IPS DF 4.7 (cell line): ENCODE results near the gene FN1.

Experiments used
- DNase-seq: peaks from one replicate; pipeline ENCODE4 v3.0.0-alpha.2; 2013; ENCODE audit warnings: low spot score; ENCODE audit errors: extremely low read depth

Gene FN1

DNA sequence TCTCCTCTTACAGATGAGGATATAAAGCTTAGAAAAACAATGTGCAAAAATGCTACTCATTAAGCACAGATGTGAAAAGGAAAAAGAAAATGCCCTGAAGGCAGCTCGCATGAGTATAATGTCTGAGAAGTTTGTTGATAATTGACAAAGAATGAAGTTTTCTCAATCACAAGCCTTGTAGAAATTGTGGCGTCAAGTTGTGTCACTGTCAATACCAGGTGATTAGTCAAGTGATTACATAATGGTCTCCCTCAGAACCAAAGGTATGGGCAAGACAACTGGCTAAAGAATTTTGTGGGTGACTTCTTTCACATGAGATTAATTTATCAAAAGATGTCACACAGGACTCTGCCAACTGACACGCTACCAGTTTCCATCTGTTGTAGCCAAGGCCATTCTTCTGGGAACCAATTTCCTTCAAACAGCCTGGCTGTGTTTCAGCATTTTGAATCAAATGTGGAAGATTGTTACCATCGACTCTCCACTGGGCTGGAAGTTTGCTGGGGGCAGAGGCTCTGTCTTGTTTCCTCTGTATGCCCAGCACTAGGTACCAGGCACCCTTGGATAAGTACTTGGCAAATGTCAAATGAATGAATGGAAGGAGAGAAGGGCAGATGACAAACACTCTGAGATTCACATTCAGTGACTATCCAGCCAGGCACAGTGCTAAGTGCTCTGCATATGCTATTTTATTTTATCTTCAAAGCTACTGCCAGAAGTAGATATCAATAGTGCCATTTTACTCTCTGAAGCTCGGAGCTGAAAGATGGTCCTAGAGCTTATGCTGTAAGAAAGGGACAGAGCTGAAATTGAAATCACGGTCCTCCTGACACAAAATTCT is 5.9 kb upstream of the FN1 start:
- DNase-seq = no peak

DNA sequence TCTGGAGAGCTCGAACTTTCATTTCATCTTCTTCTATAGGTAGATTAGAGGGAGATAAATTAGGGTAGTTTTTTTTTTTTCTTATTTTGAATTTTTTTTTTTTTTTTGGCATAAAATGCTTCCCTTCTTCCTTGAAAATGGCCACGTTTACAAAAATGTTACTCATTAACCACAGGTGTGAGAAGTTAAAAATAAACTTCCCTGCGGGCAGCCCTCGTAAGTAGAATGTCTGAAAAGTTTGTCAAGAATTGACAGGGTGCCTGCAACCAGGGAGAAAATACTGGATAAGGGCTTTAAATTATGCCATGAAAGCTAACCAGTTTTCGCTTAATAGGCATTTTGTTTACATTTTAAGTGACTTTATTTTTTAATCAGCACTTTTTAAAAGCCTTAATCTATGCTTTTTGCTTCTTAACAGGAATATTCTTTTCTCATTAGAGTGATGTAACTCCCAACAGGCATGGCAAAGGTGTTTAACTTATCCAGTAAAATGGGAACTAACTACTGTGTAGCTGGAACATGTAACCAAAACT is 4.2 kb upstream of the FN1 start:
- no peak for DNase-seq

DNA sequence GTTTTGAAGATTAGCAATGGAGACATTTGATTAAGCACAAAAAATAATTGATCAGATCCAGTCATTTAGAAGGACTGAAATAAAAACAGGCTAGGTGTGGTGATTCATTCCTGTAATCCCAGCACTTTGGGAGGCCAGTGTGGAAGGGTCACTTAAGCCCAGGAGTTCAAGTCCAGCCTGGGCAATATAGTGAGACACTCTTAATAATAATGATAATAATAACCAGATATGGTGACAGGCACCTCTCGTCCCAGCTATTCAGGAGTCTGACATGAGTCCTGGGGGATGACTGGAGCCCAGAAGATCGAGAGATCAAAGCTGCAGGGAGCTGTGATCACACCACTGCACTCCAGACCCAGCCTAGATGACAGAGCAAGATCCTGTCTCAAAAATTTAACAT is 3.5 kb upstream of the FN1 start:
- no peak for DNase-seq

DNA sequence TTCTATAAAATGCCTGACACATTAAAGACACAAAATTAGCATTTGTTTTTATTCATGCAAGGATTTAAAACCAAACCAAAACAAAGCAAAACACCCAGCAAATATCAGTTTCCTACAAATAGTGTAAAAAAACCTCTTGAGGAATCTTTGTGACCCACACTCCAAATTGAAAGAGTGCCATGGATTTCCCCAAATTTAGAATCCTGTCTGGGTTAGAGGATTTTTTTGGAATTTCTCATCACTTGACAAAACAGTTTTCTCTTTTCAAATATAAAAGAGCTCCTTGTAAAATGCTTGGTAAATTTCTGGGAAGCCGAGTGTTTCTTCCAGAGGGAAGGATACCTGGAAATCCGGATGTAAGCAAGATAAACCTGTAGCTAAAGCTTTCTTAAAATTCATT is 1.7 kb upstream of the FN1 start:
- no peak for DNase-seq

DNA sequence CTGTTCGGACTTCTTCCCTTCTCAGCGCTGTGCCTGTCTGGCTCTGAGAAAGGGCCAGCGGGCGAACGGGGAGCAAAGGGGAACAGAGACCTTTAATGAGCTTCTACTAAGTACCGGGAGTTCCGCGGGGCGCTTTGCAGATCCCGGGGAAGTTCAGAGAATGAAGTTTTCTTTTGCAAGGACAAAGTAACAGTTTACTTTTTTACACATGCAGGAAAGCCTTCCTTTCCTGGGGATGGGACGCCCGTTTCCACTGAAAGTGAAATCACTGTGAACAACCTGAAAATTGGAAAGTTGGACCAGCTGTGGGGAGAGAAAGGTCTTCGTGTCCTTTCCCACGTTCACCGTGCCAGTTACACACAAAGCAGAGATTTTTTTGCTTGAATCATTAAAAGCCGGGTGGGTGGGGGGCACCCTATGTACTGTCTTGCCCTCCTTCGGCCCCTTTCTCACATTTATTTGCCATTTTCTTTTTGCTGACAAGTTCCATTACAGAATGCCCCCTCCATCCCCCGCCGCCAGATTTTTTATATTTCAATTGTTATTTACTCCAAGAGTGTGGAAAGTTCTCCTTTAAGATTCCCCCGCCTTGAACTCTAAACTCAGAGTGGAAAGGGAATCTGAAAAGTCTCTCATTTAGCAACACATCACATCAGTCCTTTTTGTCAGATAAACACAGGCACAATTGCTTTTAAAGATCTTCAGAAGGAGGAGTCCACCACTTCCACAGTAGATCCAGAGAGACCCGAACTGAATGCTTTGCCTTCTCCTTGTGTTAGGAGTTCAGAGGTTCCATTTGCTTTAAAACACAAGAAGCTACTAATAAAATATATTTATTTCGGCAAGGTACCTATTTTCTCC is 1.1 kb upstream of the FN1 start:
- DNase-seq = no peak

DNA sequence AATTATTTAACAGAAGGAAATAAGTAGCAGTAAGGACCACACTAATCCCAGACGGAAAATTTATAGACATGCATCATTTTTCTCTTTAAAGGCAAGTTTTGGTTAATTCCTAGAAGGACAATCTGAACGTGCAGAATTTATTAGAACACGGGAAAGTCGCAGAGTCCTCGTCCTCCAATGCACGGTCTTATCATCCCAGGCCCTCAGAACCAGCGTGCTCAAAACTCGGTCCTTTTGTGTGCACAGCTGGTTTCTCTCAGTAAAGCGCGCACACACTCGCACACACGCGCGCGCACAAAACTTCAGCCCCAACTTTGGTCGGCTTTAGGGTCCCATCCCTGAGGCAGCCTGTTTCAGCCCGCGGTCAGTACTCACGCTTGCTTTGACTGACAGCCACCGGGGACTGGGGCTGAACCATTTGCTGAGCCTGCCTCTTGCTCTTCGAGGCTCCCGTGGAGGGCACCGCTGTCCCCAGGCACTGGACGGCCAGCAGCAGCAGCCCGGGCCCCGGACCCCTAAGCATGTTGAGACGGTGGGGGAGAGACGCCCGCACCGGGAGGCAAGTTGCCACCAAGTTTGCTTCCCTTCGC is 493 bp downstream of the FN1 start:
- no peak for DNase-seq

DNA sequence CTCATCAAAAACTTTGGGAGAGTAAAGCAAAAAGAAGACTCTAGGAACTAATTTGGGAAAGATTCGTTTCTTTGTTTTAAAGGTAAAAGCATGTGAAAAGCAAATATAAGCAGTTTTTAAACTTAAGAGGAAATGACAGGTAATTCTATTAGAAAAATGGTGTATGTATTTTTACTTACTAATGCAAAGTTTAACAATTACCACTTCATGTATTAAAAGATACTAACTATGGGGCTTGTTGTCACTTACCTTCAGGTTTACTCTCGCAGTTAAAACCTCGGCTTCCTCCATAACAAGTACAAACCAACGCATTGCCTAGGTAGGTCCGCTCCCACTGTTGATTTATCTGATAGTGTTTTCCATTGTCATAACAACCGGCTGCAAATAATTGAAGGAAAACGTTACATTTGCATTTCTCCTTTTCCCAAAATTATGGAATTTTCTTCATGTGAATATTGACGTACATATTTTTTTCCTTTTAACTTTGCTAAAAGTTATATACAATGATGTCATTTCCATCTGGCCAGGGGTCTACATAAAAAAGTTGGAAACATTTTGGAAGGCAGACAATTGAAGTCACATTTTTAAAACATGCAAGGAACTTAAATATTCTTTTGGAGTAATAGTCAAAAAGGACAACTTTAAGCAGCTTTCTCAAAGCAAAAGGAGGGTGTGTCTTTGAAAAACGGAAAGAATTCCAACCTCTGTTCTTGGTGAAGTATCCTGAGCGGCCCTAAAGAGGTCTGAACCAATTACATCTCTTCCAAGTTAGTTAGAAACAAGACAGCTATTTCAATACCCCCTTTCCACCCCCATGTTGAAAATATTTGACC is 1.2 kb downstream of the FN1 start:
- DNase-seq = no peak

DNA sequence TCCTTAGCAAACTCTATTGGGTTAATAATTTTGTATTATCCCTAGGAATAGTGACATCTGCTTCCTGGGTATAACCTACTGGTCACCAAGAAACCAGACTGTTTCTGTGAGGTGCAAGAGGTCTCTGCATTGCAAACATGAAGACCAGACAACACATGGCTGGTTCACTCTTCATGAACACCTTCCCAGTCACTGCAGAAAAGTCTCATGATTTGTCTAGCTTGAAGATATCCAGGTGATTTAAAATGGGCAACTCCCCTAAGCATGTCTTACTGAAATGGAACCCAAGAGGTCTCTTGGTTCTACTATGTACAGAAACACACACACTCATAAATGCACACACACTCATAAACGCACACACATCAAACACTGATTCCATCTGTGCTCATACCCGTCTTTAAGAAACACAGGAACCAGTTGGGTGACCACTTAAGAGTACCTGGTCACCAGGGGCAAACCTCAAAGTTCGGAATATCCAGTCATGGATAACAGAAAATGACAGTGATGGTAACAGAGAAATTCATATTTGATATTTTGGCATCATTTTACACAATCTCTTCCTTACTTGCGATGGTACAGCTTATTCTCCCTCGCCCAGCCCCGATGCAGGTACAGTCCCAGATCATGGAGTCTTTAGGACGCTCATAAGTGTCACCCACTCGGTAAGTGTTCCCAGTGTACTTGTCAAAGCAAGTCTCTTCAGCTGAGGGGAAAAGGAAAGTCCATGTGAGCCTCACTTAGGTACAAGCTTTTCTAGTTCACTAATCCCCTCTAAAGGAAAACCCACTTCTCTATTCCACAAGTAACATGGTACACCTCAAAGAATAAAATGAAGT is 2.9 kb downstream of the FN1 start:
- no peak for DNase-seq

DNA sequence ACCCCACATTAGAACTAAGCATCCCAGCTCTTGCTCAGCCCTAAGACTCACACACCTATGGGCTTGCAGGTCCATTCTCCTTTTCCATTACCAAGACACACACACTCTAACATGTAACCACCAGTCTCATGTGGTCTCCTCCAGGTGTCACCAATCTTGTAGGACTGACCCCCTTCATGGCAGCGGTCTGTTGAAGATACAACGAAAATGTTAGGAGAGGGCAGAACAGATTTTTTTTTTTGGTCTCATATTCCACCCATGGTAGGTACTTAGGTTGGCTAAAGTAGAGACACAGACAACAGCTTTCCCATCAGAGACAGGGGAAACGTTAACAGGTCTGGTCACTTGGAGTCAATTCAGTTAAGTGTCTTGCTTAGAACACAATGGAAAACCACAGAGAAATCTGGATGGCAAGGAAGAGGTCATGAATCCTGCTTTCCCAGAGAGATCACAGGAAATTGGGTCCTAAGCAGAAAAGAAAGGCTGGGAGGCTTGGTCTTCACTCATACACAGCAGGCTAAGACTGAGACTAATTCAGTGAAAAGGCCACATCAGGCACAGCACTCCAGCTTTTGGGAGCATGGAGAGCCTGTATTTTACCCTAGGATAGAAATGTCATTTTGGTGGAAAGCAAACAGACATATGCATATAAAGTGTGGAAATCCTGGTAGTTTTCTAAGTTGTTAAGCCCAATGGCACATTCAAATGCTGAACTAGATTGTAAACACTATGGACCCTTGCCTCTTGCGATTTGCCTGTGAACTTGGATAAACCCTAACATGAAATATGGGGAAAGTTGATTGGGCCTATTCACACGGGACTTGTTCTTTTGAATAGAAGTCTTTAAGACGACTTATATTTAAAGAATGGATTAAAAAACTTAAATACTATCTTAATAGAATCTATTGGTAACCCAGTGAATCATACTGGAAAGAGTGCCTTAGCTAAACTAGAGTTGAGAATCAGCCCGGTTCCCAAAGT is 3.8 kb downstream of the FN1 start:
- DNase-seq = no peak

DNA sequence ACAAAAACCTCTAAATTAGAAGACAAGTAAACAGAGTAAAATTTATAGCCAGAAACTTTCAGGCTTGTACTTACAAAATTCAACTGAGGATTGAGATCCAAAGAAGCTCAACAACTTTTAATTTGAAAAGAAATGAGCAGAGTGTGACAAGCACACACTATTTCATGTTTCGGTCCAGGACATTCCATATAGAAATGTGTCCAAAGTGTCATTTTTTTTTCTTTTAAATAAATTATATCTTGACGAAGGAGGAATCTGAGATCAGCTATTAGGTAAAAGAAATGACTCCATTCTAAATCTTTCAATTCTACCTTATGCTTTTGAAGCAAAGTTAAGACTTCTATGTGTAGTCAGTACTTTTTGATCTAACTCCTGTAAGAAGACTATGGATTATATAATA is 4.6 kb downstream of the FN1 start:
- no peak for DNase-seq

DNA sequence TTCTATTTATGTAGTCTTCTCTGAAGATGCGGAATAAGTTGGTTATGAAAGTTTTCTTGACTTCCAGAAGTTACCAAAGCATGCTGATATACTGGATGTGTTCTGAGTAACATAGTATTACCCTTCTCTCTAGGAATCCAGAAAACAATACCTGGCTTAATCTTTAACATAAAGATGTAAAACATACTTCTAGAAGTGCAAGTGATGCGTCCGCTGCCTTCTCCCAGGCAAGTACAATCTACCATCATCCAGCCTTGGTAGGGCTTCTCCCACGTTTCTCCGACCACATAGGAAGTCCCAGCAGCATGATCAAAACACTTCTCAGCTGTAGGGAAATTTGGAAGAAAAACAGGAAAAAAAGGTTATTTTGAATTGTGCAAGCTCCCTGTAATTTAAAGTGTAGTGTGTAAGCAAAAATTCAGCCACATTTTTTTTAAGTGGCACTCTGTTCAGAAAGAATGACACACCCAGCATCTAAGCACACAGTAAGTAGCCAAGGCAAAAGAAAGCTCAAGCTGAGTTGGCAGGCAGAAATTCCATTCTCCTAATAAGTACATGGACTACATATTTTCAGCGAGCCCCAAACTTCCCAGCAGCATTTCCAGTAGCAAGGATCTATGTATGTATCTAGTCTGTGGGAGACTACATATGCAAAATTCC is 5.2 kb downstream of the FN1 start:
- DNase-seq = no peak

DNA sequence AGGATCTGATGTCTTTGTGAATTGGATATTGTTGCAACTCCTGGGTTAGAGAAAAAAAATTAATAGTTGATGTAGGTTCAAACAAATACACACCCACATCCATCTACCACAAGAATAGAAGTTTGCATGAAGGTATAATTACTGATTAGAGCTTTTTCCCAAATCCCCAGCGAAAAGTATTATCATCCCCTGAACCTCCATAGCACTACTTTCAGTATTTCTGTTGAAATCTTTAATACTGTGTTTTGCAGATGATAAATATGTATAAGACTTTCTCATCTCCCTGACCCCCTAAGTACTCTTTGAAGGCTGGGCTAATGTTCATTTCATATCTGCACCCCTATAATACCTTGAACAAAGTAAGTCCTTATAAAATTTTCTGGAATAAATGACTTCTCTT is 6.4 kb downstream of the FN1 start:
- DNase-seq = no peak

DNA sequence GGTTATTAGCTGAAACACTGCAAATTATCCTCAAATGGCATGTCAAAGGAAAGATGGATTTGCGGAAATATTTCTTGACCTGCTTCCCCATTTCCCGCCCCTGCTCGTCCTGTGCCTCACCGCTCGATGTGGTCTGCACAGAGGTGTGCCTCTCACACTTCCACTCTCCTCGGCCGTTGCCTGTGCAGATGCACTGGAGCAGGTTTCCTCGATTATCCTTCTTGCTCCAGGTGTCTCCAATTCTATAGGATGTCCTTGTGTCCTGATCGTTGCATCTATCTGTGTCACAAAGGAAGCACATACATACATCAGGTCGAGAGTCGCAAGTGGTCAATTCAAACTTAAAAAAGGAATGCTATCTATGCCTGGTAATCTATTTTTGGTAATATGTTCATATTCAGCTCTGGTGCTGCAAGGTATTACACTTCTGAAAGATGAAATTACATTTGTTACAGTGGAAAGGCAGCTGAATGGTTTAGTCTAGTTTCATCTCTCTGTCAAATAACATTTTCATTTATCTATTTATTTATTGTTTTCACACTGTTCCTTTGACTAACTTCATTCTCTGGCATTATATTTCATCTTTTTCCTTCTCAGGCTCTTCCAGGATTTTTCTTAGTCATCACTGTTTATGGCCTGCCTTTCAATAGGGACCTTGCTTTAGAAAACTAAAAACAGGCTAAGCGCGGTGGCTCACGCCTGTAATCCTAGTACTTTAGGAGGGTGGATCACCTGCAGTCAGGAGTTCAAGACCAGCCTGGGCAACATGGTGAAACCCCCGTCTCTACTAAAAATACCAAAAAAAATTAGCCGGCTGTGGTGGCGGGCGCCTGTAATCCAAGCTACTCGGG is 7.6 kb downstream of the FN1 start:
- DNase-seq = no peak

DNA sequence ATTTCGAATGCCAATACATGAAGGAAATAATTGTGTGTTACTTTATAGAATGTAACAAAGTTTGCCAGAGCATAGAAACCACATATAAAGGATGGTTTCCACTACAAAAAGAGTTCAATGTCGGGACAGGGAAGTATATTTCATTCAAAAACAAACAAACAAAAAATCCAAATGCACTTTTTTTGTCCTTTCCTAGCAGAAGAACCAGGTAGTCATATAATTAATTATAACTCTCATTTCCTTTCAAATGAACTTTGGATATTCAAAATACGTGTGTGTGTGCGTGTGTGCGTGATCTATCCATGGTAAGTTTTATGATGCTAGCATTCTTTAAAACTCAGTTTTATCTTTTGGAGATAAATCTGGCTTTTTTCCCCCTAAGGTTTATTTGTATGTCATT is 8.3 kb downstream of the FN1 start:
- DNase-seq = no peak

DNA sequence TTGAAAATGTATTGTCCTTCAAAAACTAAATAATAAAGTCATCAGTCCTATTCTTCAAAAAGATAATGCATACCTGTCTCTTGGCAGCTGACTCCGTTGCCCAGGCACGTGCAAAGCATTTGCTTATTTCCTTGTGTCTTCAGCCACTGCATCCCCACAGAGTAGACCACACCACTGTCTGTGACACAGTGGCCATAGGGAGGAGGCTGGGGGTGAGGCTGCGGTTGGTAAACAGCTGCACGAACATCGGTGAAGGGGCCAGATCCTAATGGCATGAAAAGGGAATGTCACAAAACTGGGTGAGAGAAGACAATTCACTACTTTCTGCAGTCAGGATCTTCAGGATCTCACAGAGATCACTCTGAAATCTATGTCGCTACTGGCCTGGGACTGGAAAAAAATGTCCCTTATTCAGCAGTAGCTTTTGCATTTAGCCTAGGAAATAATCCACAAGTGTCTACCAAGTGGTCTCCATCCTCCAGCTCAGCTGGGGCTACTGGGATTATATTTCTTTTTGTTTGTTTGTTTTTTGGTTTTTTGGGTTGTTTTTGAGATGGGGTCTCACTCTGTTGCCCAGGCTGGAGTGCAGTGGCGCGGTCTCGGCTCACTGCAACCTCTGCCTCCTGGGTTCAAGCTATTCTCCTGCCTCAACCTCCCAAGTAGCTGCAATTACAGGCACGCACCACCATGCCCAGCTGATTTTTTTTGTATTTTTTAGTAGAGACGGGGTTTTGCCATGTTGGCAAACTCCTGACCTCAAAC is 10.7 kb downstream of the FN1 start:
- DNase-seq = no peak

DNA sequence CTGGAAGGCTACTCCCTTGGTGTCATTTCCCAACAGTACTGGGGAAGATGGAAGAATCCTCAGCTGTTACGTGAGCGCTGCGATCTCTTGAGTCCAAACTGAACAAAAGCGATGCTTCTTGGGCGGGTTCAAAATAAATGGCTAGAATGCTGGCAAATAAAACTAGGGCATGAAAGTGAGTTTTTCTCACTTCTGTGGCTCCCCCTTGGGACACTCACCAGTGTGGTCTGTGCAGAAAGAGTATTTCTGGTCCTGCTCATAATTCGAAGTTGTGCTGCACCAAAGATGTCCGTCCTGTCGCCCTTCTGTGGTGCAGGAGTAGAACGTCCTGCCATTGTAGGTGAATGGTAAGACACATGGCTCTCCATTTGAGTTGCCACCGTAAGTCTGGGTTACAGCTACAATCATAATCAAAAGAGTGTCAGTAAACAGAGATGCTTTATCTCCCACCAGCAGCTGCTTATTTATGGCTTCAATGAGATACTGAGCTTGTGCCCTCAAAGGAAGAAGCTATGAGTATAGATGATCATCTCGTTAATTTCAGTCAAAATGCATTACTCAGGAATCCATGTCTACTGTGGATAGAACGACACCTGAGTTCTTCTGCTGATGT is 11.8 kb downstream of the FN1 start:
- no peak for DNase-seq
